ENCODE data around the gene MGAT4A. TPM values are rescaled to one million over a fixed set of nuclear protein-coding genes. Genes with fewer than 3 reads are reported as not detected.
"Not testable (repeated sequence)": the region's sequence is repeated elsewhere in the genome, so short reads cannot be mapped to it uniquely, and the experiment has no call there.

The MGAT4A gene
- total and polyA plus RNA-seq, 4 donors = 16.1 to 43.7 (median 31.9) TPM

DNA sequence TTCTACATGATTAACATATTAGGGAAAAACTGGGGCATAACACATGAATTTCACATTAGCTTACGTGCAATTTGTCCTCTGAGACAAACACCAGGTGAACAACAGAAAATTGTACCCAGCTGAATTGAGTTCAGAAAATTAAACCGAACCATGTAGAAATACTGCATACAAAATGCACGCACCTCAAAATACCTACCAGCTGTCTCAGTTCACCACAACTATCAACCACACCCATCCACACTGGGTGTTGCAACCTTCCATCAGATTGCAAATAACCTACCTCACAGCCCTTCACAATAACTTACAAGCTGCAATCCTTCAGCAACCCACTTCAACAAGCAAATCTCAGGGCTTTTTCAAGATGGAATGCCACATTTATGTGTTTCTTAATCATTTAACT lies 66.6 kb downstream of the MGAT4A start:
- Histone ChIP-seq H3K4me3 (no peak overlapping the region), H3K36me3 (ENCODE audit: control insufficient read depth in 4 of 4, insufficient read depth in 4 of 4, low read length in 4 of 4) (peaks cover 0 to 4% (median 2%) of the 10 kb centered on the region in 4 donors), H3K9me3 (ENCODE audit: control insufficient read depth in 4 of 4, insufficient read depth in 3 of 4, low read length in 3 of 4) (no peaks in the 10 kb centered on the region), H3K4me1 (ENCODE audit: control insufficient read depth in 5 of 5, insufficient read depth in 5 of 5, low read length in 5 of 5) (no peaks in the 10 kb centered on the region), H3K27me3 (ENCODE audit: control insufficient read depth in 3 of 3, insufficient read depth in 3 of 3, low read length in 2 of 3) (no peaks in the 10 kb centered on the region), H3K9ac (ENCODE audit: insufficient read depth in 1 of 2, low read length in 2 of 2) (no peak overlapping the region), H3K27ac (ENCODE audit: low read depth in 1 of 2, low read length in 1 of 2) (no peak overlapping the region)
- DNase-seq (no peak), ATAC-seq (ENCODE audit: insufficient read depth, low FRiP score) (no peak)
- TF ChIP-seq CTCF (IDR thresholded peaks at IDR 0.05; ENCODE audit: control extremely low read depth, extremely low read depth) = no peak
- WGBS, 2 donors = 48 to 59% methylated on average over 3 of the region's 3 CpGs

DNA sequence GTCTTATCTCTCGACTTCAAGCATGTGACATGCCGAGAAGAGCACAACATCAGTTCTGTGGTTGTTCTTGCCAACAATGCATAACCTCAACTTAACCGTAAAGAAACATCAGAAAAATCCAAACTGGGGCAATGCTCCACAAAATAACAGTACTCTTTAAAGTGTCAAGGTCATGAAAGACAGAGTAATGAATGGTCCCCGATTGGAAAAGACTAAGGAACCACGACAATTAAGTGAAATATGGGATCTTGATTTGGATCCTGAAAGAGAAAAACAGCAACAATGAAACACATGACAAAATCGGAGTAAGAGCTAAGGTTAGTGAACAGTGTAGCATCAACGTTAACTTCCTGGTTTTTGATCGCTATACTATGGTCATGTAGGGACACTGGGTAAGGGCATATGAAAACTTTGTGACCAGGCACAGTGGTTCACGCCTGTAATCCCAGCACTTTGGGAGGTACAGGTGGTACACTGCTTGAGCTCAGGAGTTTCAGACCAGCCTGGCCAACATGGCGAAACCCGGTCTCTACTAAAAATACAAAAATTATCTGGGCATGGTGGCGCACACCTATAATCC lies 67.3 kb downstream of the MGAT4A start:
- H3K36me3 ChIP-seq (ENCODE audit: control insufficient read depth in 4 of 4, insufficient read depth in 4 of 4, low read length in 4 of 4) = peaks cover 0 to 4% (median 2%) of the 10 kb centered on the region in 4 donors
- no peak for ATAC-seq (ENCODE audit: insufficient read depth, low FRiP score)

DNA sequence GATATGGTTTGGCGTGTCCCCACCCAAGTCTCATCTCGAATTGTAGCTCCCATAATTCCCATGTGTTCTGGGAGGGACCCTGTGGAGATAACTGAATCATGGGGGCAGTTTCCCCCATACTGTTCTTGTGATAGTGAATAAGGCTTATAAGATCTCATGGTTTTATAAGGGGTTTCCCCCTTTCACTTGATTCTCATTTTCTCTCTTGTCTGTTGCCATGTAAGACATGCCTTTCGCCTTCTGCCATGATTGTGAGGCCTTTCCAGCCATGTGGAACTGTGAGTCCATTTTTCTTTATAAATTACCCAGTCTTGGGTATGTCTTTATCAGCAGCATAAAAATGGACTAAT lies 71.5 kb downstream of the MGAT4A start:
- not testable (repeated sequence) for ATAC-seq (ENCODE audit: insufficient read depth, low FRiP score); H3K4me1 ChIP-seq (ENCODE audit: control insufficient read depth in 5 of 5, insufficient read depth in 5 of 5, low read length in 5 of 5); DNase-seq; H3K9ac ChIP-seq (ENCODE audit: insufficient read depth in 1 of 2, low read length in 2 of 2); H3K4me3 ChIP-seq; H3K27me3 ChIP-seq (ENCODE audit: control insufficient read depth in 3 of 3, insufficient read depth in 3 of 3, low read length in 2 of 3); H3K36me3 ChIP-seq (ENCODE audit: control insufficient read depth in 4 of 4, insufficient read depth in 4 of 4, low read length in 4 of 4); H3K27ac ChIP-seq (ENCODE audit: low read depth in 1 of 2, low read length in 1 of 2); H3K9me3 ChIP-seq (ENCODE audit: control insufficient read depth in 4 of 4, insufficient read depth in 3 of 4, low read length in 3 of 4)
- WGBS, 2 donors = 91 to 95% methylated on average over 3 of the region's 3 CpGs

More for the DNA sequence above, 67.3 kb downstream of the MGAT4A start:
- Histone ChIP-seq H3K4me1 (ENCODE audit: control insufficient read depth in 5 of 5, insufficient read depth in 5 of 5, low read length in 5 of 5) (no peaks in the 10 kb centered on the region), H3K4me3 (no peak overlapping the region), H3K9ac (ENCODE audit: insufficient read depth in 1 of 2, low read length in 2 of 2) (no peak overlapping the region), H3K27me3 (ENCODE audit: control insufficient read depth in 3 of 3, insufficient read depth in 3 of 3, low read length in 2 of 3) (no peaks in the 10 kb centered on the region), H3K9me3 (ENCODE audit: control insufficient read depth in 4 of 4, insufficient read depth in 3 of 4, low read length in 3 of 4) (no peaks in the 10 kb centered on the region), H3K27ac (ENCODE audit: low read depth in 1 of 2, low read length in 1 of 2) (peak overlapping the region in 1 of 2 donors; percentile 15)
- no peak for TF ChIP-seq CTCF (IDR thresholded peaks at IDR 0.05; ENCODE audit: control extremely low read depth, extremely low read depth)
- 82 to 89% methylated on average over 12 of the region's 12 CpGs for WGBS, 2 donors
- no peak for DNase-seq

- no peak overlapping the region for H3K9ac ChIP-seq (ENCODE audit: insufficient read depth in 1 of 2, low read length in 2 of 2)
- TF ChIP-seq CTCF (IDR thresholded peaks at IDR 0.05; ENCODE audit: control extremely low read depth, extremely low read depth) = no peak
- H3K9me3 ChIP-seq (ENCODE audit: control insufficient read depth in 4 of 4, insufficient read depth in 3 of 4, low read length in 3 of 4) = no peaks in the 10 kb centered on the region
- peaks cover 0 to 1% (median 0%) of the 10 kb centered on the region in 4 donors for H3K36me3 ChIP-seq (ENCODE audit: control insufficient read depth in 4 of 4, insufficient read depth in 4 of 4, low read length in 4 of 4)
- WGBS, 2 donors = 87 to 93% methylated on average over 4 of the region's 4 CpGs
- ATAC-seq (ENCODE audit: insufficient read depth, low FRiP score) (no peak), DNase-seq (no peak)
- no peak overlapping the region for H3K27ac ChIP-seq (ENCODE audit: low read depth in 1 of 2, low read length in 1 of 2)
- H3K4me3 ChIP-seq = no peak overlapping the region
- no peaks in the 10 kb centered on the region for H3K27me3 ChIP-seq (ENCODE audit: control insufficient read depth in 3 of 3, insufficient read depth in 3 of 3, low read length in 2 of 3)
- H3K4me1 ChIP-seq (ENCODE audit: control insufficient read depth in 5 of 5, insufficient read depth in 5 of 5, low read length in 5 of 5) = no peaks in the 10 kb centered on the region
Measured at GRCh38 chr2:98658816-98659490, 72.0 kb downstream of the MGAT4A start.
